RWPE1 (cell line): Measurements from ENCODE around the gene LILRB2.
"Not testable (repeated sequence)": the region's sequence is repeated elsewhere in the genome, so short reads cannot be mapped to it uniquely, and the experiment has no call there.

Experiments
- CTCF ChIA-PET: fragments of 350-600 bp; sonication (Branson Sonifier 250); formaldehyde crosslinking; extraction: SDS; loops from one replicate; lab custom pipeline; 2021; lab: Yijun Ruan, JAX
- POLR2A ChIA-PET: fragments of 400-600 bp; formaldehyde crosslinking; extraction: SDS; loops from one replicate; lab custom pipeline; 2020; ENCODE audit warnings: antibody characterized with exemption; ENCODE audit not compliant: low non-redundant PET; lab: Yijun Ruan, JAX
- DNase-seq: peaks from one replicate; pipeline ENCODE4 v3.0.0; 2012; ENCODE audit warnings: low spot score
- H3K27ac ChIP-seq: fragments of 450-650 bp; 2 replicates; pipeline ENCODE4 v1.5.1; 2017
- TF ChIP-seq, protein P1 (sequence below): fragments of 450-650 bp; conservative IDR thresholded peaks from 2 replicates; pipeline ENCODE4 v1.5.1; 2017; ENCODE audit warnings: low read depth, mild to moderate bottlenecking

Gene LILRB2

DNA sequence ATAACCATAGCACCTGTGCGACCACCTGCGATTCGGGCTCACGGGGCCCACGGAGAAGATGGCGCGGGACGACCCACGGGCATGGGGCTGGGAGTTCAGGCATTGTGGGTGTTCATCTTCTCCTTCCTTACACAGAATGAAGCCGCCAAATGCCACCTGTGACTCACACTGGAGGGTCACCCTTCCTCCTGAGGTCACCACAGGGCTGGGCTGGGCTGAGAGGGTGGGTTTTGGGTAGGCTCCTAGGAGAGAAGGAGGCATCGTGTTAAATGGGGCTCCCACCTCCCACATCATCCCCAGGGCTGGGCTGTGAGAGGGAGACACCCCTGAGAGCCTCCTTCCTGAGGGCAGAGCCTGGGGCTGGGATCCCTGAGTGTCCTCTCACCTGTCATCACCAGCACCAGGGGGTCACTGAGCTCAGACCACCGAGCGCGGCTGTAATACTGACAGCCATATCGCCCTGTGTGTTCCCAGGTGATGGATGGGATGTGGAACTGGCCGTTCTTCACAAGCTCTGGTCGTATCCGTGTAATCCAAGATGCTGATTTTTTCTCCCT lies 1.4 kb downstream of the LILRB2 start:
- ChIA-PET CTCF (interaction anchor here (0.6 to 1.2 kb wide), 2 partner anchors 12 to 14 kb away, joined by 3 to 4 read pairs; no protein-coding TSS in a partner anchor), POLR2A (no interaction called here)
- no peak for DNase-seq
- H3K27ac ChIP-seq, result no peak overlapping the region
- TF ChIP-seq, protein P1, sequence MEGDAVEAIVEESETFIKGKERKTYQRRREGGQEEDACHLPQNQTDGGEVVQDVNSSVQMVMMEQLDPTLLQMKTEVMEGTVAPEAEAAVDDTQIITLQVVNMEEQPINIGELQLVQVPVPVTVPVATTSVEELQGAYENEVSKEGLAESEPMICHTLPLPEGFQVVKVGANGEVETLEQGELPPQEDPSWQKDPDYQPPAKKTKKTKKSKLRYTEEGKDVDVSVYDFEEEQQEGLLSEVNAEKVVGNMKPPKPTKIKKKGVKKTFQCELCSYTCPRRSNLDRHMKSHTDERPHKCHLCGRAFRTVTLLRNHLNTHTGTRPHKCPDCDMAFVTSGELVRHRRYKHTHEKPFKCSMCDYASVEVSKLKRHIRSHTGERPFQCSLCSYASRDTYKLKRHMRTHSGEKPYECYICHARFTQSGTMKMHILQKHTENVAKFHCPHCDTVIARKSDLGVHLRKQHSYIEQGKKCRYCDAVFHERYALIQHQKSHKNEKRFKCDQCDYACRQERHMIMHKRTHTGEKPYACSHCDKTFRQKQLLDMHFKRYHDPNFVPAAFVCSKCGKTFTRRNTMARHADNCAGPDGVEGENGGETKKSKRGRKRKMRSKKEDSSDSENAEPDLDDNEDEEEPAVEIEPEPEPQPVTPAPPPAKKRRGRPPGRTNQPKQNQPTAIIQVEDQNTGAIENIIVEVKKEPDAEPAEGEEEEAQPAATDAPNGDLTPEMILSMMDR, result no peak

DNA sequence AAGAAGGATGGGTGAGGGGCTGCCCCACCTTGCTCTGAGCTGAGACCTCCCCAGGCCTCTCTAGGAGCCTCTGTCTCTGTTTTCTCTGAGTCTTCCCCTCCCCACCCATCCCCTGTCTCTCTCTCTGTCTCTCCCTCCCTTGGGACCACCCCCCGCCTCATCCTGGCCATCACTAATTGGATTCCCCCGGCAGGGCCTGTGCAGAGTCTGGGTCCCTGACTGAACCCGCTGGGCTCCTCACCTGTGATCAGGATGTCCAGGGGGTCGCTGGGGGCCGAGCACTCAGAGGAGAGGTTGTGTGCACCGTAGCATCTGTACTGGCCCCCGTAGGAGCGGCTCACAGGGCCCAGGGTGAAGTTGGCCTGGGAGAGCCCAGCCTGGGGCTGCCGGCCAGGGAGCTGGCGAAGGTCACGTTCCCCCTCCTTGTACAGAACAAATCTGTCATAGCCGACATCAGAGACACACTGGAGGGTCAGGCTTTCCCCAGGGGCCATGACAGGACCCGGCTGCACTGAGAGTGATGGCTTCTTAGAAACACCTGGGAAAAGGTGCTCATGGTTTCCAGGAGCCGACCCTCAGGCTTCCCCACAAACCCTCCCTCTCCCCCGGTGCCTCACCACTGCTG lies 2.2 kb downstream of the LILRB2 start:
- H3K27ac ChIP-seq, CTCF ChIA-PET, DNase-seq, POLR2A ChIA-PET: not testable (repeated sequence)

DNA sequence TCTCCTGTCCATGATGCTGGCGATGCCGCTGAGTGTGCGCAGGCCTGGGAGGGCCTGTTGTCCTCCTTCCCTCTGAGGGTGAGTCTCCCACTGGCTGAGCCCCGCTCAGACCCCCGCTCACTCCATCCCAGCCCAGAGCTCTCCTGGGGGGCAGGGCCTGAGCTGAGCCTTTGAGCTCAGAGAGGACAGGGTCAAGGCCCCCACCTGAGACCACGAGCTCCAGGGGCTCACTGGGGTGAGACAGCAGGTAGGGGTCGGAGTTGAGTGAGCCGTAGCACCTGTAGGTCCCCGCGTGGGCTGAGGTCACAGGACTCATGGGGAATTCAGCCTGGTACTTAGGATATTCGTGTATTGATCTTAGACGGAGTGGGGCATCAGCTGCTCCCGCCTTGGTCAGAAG lies 2.9 kb downstream of the LILRB2 start:
- H3K27ac ChIP-seq, CTCF ChIA-PET, DNase-seq: not testable (repeated sequence)
- POLR2A ChIA-PET, result interaction anchor here (0.5 kb wide), 1 partner anchor 11 kb away, joined by 4 read pairs; no protein-coding TSS in a partner anchor

DNA sequence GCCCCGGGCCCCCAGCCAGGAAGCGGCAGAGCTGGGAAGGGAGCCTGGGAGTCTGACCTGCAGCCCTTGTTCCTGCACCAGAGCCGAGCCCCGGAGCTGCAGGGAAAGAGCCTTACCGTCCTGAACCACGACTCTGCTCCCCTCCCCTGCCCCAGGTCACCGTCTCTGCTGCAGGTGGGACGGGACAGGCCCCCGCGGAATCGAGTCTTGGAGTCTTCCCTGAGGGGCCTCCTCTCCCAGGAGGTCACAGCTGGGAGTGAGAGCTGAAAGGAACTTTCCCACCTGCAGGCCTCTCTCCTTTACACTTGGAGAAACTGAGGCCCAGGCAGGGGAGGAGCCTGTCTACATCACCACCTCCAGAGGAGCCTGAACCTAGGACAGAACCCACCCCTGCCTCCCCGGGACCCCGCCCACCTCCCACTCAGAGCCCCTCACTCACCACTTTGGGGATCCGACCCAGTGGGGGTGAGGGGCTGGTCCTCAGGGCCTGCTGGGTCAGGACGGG lies 3.7 kb downstream of the LILRB2 start:
- CTCF ChIA-PET, DNase-seq, POLR2A ChIA-PET, H3K27ac ChIP-seq: not testable (repeated sequence)

DNA sequence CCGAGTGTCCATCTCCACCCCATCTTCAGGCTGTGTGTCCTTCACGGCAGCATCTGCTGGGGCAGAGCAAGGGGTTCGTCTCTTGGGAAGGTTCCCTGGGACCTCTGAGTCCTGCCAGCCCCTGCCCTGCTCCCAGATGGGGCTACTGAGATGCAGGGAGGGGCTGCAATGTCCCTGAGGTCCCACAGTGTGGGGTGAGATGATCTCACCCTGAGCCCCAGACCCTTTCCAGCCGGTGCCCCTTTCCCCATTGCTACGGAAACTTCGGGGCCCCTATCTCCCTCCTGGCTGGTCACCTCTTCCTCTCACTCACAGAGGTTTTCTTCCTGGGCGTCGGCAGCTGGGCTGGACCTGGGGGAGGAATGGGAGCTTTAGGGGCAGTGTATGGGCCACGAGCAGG lies 5.0 kb downstream of the LILRB2 start:
- CTCF ChIA-PET, result no interaction called here
- POLR2A ChIA-PET, result no interaction called here
- TF ChIP-seq, protein P1, result no peak
- no peak overlapping the region for H3K27ac ChIP-seq
- DNase-seq, result no peak

DNA sequence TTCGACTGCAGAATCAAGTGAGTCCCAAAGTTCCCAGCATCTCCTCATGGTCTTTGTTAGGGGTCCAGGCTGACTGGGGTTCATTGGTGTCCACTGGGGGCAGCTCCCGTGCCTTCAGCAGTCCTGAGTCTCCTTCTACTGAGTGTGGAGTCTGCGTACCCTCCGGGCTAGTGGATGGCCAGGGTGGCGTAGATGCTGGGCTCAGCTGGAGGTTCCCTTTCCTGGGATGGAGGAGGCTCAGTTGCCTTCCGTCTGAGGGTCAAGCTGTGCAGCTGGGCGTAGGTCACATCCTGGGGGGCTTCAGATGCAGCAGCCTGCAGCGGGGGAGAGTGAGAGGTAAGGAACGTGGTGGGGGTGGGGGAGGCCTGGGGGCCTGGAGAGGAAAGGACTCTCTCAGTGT lies 6.4 kb downstream of the LILRB2 start:
- H3K27ac ChIP-seq, CTCF ChIA-PET, POLR2A ChIA-PET, DNase-seq: not testable (repeated sequence)

DNA sequence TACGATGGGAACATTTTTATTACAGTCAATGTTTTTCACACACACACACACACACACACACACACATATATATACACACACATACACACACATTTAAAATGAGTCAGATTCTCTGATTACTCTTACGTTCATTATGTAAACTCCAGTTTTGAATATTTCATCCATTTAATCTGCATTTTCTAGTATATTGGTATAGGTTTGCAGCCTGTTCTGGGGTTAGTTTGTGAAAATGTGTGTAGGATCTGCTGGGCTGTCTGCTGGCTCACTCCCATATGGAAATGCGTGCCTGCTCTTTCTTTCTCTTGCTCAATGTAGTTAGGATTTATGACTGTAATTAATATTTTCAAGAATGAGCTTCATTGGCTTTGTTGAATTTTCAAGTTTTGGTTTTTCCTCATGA lies 7.1 kb downstream of the LILRB2 start:
- POLR2A ChIA-PET, result no interaction called here
- CTCF ChIA-PET, result no interaction called here
- no peak overlapping the region for H3K27ac ChIP-seq
- TF ChIP-seq, protein P1, result no peak
- DNase-seq, result no peak

DNA sequence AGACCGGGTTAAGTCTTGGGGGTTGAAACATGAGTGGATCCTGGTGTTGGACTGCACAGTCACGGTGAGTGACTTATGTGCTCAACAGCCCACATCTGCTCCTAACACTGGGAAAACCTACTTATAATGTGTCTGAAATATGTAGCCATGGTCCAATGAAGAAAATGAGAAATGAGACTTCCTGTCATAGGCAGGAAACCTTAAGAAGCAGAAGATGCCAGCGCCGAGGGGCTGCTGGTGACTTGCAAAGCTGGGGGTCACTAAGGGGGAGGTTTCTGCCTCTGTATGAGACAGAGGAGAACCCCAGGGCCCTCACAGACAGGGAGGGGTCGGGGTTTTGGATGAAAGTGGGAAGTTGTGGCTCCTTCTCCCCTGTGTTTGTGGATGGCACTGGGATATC lies 8.7 kb downstream of the LILRB2 start:
- H3K27ac ChIP-seq, CTCF ChIA-PET, DNase-seq, POLR2A ChIA-PET: not testable (repeated sequence)

DNA sequence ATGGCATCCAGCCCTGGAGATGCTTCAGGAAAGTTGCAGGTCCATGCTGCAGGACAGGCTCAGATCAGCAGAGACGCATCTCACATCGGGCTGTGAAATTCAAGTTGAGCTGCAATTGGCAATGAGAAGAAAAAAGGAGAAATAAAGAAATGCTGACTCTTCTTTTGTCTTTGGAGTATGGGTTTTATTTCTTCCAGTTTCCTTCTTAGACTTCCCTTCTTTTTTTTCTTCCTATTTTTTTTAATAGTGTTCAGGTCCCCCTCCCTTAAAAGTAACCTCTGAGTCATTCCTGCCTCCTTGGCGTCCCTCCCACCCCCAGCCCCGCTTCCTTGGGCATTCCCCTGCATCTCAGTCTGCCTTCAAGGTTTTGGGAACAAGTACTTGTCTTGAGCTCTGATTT lies 9.3 kb downstream of the LILRB2 start:
- CTCF ChIA-PET, DNase-seq, H3K27ac ChIP-seq, POLR2A ChIA-PET: not testable (repeated sequence)

DNA sequence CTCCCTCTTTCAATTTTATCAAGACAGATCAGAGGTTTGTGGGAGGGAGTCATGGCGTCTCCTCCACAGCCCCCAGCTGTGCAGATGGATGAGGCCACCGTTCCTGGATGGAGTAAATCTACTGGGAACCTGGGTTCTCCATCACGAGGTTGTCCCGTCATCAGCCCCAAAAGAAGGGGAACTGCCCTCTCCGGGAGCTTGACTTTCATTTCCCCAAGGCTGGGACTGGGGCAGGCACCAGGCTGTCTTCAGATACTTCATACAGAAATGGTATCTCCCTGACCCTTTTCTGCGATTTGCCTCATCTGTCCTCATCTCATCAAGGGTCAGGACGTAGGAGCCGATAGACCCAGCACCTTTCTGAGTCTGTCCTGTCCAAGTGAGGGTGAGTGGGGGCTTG lies 9.8 kb downstream of the LILRB2 start:
- POLR2A ChIA-PET, result no interaction called here

More for the DNA sequence above, 9.8 kb downstream of the LILRB2 start:
- H3K27ac ChIP-seq, result no peak overlapping the region
- DNase-seq, result no peak
- TF ChIP-seq, protein P1, result no peak
- CTCF ChIA-PET, result no interaction called here
